GM19193 (cell line): ENCODE results near the gene HSPG2.
"Not testable (repeated sequence)": the region's sequence is repeated elsewhere in the genome, so short reads cannot be mapped to it uniquely, and the experiment has no call there.

Experiments
- POLR2A ChIP-seq: IDR thresholded peaks from 4 replicates; pipeline ENCODE4 v1.6.1; 2011; ENCODE audit not compliant: insufficient read depth, insufficient read length; ENCODE audit errors: extremely low read depth

Gene HSPG2

DNA sequence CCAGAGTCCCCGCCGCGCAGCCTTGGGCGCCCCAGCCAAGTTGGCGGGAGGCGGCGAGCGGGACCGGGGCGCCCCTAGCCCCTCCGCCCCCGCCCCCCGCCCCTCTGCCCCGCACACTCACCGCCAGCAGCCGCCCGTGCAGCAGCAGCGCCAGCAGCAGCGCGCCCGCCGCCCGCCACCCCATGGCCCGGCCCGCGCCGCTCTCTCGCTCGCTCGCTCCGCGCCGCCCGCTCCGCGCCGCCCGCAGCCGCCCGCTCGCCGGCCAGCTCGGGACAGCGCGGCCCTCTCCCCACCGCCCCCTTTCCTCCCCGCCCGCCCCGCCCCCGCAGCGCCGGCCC is at the start of gene HSPG2:
Gene HSPG2, minus strand, starts transcription at position 277 of the 338 bp plus-strand sequence. Its CDS starts 93 bp downstream, at position 184.
- no peak for TF ChIP-seq POLR2A

- not testable (repeated sequence) for TF ChIP-seq POLR2A
Measured at GRCh38 chr1:21976703-21977239, 39.7 kb upstream of the HSPG2 start, which contains the start of gene CELA3B. Gene CELA3B, plus strand, starts transcription at chr1:21977022. Its CDS starts 18 bp downstream, at chr1:21977040.

GRCh38 chr1:21966247-21967000 is 29.3 kb upstream of the HSPG2 start:
- TF ChIP-seq POLR2A, result no peak

- no peak for TF ChIP-seq POLR2A
Measured at GRCh38 chr1:21963477-21964217, 26.5 kb upstream of the HSPG2 start.

GRCh38 chr1:21961799-21962198 is 24.7 kb upstream of the HSPG2 start:
- no peak for TF ChIP-seq POLR2A

DNA sequence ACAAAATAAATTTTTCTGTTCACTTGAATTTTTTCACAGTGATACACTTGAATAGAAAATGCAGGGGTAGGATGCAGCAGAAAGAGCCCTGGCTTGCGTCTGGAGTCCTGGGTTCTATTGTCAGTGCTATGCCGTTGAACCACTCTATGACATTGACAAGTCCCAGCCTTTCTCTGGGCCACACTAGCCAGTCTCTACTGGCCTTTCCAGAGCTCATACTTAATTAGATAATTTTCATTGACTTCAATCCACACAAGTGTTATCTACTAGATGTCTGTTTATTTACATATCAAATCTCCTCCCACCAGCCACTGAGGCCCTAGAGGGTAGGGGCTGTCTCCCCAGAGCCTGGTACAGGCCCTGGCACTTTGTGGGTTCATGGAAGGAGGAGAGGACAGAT is 24.2 kb upstream of the HSPG2 start:
- TF ChIP-seq POLR2A, result no peak

GRCh38 chr1:21956720-21957552 is 19.8 kb upstream of the HSPG2 start:
- no peak for TF ChIP-seq POLR2A

GRCh38 chr1:21955501-21956281 is 18.6 kb upstream of the HSPG2 start:
- TF ChIP-seq POLR2A, result no peak

DNA sequence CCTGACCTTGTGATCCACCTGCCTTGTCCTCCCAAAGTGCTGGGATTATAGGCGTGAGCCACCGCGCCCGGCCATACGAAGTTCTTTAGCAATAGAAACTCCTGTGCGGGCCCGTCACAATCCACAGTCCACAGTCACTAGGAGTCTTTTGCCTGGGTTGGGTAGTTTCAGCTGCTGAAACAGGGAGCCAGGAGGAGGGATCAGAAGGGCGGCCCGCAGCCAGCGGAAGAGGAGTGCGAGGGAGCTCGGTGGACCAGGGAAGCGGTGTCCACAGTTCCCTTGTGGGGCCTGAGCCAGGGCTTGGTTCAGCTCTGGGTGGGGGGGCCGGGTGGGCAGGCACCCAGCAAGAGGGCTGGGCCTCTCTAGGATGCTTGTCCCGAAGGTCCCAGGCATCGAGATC is 17.9 kb upstream of the HSPG2 start:
- no peak for TF ChIP-seq POLR2A

- TF ChIP-seq POLR2A, result no peak
Measured at GRCh38 chr1:21952786-21953520, 15.8 kb upstream of the HSPG2 start.

GRCh38 chr1:21951226-21951870 is 14.2 kb upstream of the HSPG2 start:
- TF ChIP-seq POLR2A, result no peak

DNA sequence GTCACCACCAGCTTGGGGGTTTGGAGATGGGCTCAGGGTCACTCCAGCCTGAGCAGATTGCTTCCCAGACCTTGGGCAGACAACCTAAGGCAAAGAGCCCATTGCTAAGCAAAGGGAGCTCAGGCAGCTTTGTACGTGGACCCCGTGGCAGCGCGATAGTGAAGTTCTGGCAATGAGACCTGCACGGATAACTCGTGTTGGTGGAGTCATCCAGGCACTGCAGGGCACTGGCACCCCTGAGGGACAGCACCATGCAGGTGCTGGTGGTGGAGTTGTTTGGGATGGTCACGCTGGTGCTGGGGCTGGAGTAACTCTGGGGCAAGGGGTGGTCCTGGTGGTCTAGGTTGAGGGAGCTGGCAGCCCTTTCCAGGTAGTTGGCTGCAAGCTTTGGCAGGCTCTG is 13.6 kb upstream of the HSPG2 start:
- TF ChIP-seq POLR2A, result no peak
